ENCODE measurements around the gene GSTM4.

GRCh38 chr1:109632671-109633346 is 23.1 kb upstream of the GSTM4 start:
- TF ChIP-seq POLR2A (IDR thresholded peaks at IDR 0.05) = no peak
- TF ChIP-seq POLR2AphosphoS5 (IDR thresholded peaks at IDR 0.05) = no peak
- TF ChIP-seq CTCF (IDR thresholded peaks at IDR 0.05) = no peak
